Measurements from ENCODE around the gene ST6GALNAC2.

The ST6GALNAC2 gene

GRCh38 chr17:76576189-76576588, 9.5 kb downstream of the ST6GALNAC2 start:
- no peak overlapping the region for H2AFZ ChIP-seq (ENCODE audit: low read depth)
- no peaks in the 10 kb centered on the region for H3K4me1 ChIP-seq (ENCODE audit: low read depth, poor library complexity, severe bottlenecking)

GRCh38 chr17:76575570-76575969, 10.1 kb downstream of the ST6GALNAC2 start:
- H3K36me3 ChIP-seq (ENCODE audit: insufficient read depth), result no peaks in the 10 kb centered on the region
- no peaks in the 10 kb centered on the region for H3K4me1 ChIP-seq (ENCODE audit: low read depth, poor library complexity, severe bottlenecking)
- H3K9ac ChIP-seq, result no peak overlapping the region
- no peak overlapping the region for H3K4me3 ChIP-seq (IDR thresholded peaks at IDR 0.05; ENCODE audit: insufficient read depth, low read depth, low read length)
- no peak overlapping the region for H2AFZ ChIP-seq (ENCODE audit: low read depth)
- H3K79me2 ChIP-seq (ENCODE audit: insufficient read depth, low read depth), result no peaks in the 10 kb centered on the region
- H3K27ac ChIP-seq, result no peak overlapping the region
- H4K20me1 ChIP-seq (ENCODE audit: insufficient read depth), result no peaks in the 10 kb centered on the region
- TF ChIP-seq CTCF (conservative IDR thresholded peaks at IDR 0.05; ENCODE audit: low read depth, low read length), result no peak
- no peak overlapping the region for H3K4me2 ChIP-seq
- no peaks in the 10 kb centered on the region for H3K27me3 ChIP-seq (ENCODE audit: insufficient read depth, low read depth)

More at GRCh38 chr17:76576189-76576588, 9.5 kb downstream of the ST6GALNAC2 start:
- no peak overlapping the region for H3K27ac ChIP-seq
- no peaks in the 10 kb centered on the region for H3K36me3 ChIP-seq (ENCODE audit: insufficient read depth)
- H3K9ac ChIP-seq, result no peak overlapping the region
- no peaks in the 10 kb centered on the region for H4K20me1 ChIP-seq (ENCODE audit: insufficient read depth)
- no peak overlapping the region for H3K4me3 ChIP-seq (IDR thresholded peaks at IDR 0.05; ENCODE audit: insufficient read depth, low read depth, low read length)
- H3K27me3 ChIP-seq (ENCODE audit: insufficient read depth, low read depth), result no peaks in the 10 kb centered on the region
- H3K79me2 ChIP-seq (ENCODE audit: insufficient read depth, low read depth), result no peaks in the 10 kb centered on the region
- H3K4me2 ChIP-seq, result no peak overlapping the region
- TF ChIP-seq CTCF (conservative IDR thresholded peaks at IDR 0.05; ENCODE audit: low read depth, low read length), result no peak

- TF ChIP-seq CTCF (conservative IDR thresholded peaks at IDR 0.05; ENCODE audit: low read depth, low read length), result no peak
- H3K9ac ChIP-seq, result no peak overlapping the region
- H3K79me2 ChIP-seq (ENCODE audit: insufficient read depth, low read depth), result no peaks in the 10 kb centered on the region
- no peak overlapping the region for H3K27ac ChIP-seq
- H2AFZ ChIP-seq (ENCODE audit: low read depth), result no peak overlapping the region
- no peaks in the 10 kb centered on the region for H4K20me1 ChIP-seq (ENCODE audit: insufficient read depth)
- H3K27me3 ChIP-seq (ENCODE audit: insufficient read depth, low read depth), result no peaks in the 10 kb centered on the region
- H3K36me3 ChIP-seq (ENCODE audit: insufficient read depth), result no peaks in the 10 kb centered on the region
- no peak overlapping the region for H3K4me2 ChIP-seq
- no peak overlapping the region for H3K4me3 ChIP-seq (IDR thresholded peaks at IDR 0.05; ENCODE audit: insufficient read depth, low read depth, low read length)
- H3K4me1 ChIP-seq (ENCODE audit: low read depth, poor library complexity, severe bottlenecking), result no peaks in the 10 kb centered on the region
Observed at GRCh38 chr17:76574166-76574565, 11.5 kb downstream of the ST6GALNAC2 start.

- no peak overlapping the region for H3K4me3 ChIP-seq (IDR thresholded peaks at IDR 0.05; ENCODE audit: insufficient read depth, low read depth, low read length)
- H3K27me3 ChIP-seq (ENCODE audit: insufficient read depth, low read depth), result no peaks in the 10 kb centered on the region
- no peak overlapping the region for H3K4me2 ChIP-seq
- H3K36me3 ChIP-seq (ENCODE audit: insufficient read depth), result no peaks in the 10 kb centered on the region
- no peaks in the 10 kb centered on the region for H3K4me1 ChIP-seq (ENCODE audit: low read depth, poor library complexity, severe bottlenecking)
- no peak for TF ChIP-seq CTCF (conservative IDR thresholded peaks at IDR 0.05; ENCODE audit: low read depth, low read length)
- no peak overlapping the region for H3K27ac ChIP-seq
- H2AFZ ChIP-seq (ENCODE audit: low read depth), result no peak overlapping the region
- no peaks in the 10 kb centered on the region for H3K79me2 ChIP-seq (ENCODE audit: insufficient read depth, low read depth)
- H4K20me1 ChIP-seq (ENCODE audit: insufficient read depth), result no peaks in the 10 kb centered on the region
- H3K9ac ChIP-seq, result no peak overlapping the region
Observed at GRCh38 chr17:76573096-76573495, 12.6 kb downstream of the ST6GALNAC2 start.
